Epithelial cell of proximal tubule (primary cell): ENCODE results near the gene PLCL1. TPM values are rescaled to one million over a fixed set of nuclear protein-coding genes. Genes with fewer than 3 reads are reported as not detected.

Experiments
- DNase-seq: peaks from one replicate; pipeline ENCODE4 v3.0.0-alpha.2; 2011; ENCODE audit warnings: low read depth
- H3K4me3 ChIP-seq: 2 replicates; pipeline ENCODE4 v1.5.1; 2011; ENCODE audit warnings: low read depth, mild to moderate bottlenecking, low read length
- total RNA-seq: library from RNA; depleted of rRNA; stranded (reverse); fragments of >200 nt; gene quantifications from 2 replicates; pipeline ENCODE4 v1.2.3, GENCODE V29; 2015
- TF ChIP-seq, protein P1 (sequence below): conservative IDR thresholded peaks from 2 replicates; pipeline ENCODE4 v1.5.1; 2012; ENCODE audit warnings: low read depth, mild to moderate bottlenecking, low read length

The PLCL1 gene
- total RNA-seq, 1 donor from 2014 or later = not detected

DNA sequence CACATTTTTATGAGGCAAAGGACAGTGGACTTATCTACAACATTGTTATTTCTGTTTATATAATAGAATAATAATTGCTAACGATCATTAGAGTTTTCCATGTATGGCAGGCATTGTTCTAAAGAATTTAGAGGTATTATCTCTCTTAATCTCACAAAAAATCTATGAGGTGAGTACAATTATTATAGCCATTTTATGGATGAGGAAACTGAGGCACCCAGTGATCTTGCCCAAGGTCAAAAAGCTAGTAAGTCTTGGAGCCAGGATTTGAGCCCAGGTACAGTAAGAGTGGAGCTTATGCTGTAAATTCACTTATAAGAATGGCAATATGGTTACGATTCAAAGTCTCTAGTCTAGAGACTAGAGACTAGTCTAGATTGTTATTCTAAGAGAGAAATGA, 331.7 kb downstream of the PLCL1 start:
- TF ChIP-seq, protein P1, sequence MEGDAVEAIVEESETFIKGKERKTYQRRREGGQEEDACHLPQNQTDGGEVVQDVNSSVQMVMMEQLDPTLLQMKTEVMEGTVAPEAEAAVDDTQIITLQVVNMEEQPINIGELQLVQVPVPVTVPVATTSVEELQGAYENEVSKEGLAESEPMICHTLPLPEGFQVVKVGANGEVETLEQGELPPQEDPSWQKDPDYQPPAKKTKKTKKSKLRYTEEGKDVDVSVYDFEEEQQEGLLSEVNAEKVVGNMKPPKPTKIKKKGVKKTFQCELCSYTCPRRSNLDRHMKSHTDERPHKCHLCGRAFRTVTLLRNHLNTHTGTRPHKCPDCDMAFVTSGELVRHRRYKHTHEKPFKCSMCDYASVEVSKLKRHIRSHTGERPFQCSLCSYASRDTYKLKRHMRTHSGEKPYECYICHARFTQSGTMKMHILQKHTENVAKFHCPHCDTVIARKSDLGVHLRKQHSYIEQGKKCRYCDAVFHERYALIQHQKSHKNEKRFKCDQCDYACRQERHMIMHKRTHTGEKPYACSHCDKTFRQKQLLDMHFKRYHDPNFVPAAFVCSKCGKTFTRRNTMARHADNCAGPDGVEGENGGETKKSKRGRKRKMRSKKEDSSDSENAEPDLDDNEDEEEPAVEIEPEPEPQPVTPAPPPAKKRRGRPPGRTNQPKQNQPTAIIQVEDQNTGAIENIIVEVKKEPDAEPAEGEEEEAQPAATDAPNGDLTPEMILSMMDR = no peak
- H3K4me3 ChIP-seq = no peak overlapping the region
- no peak for DNase-seq

DNA sequence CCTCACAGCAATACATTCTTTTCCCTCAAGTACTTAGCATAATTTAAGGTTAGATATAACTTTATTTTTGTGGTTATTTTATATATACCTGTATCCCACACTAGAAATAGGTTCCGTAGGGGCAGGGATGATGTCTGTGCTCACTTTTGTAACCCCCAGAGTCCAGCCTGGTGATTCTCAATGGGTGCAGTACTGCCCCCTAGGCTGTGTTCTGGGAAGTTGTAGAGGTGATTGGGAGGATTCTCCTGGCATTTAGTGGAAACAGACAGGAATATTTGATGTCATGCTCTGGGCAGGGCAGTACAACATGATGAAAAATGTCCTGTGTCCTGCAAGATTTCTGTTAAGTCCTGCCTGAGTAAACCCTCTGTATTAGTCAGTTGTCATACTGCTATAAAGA, 333.3 kb downstream of the PLCL1 start:
- TF ChIP-seq, protein P1 = peak; percentile 29
- DNase-seq = no peak
- no peak overlapping the region for H3K4me3 ChIP-seq

DNA sequence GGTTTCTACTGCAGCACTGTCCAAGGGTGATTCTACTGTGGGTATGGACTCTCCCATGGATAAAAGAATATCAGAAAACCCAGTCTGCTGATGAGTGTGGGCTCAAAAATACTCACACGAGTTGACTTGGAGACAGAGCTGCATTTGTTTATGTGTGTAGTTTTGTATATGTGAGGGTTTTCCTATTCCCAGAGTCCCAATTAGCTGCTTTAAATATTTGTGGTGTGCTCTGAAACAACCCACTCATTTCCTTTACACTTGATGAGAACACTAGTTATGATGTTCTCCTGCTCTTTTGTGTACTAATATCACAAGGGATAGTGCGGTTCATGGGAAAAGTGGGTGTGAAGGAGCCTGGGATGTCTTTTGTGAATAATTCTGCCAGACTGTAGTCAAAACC, 337.3 kb downstream of the PLCL1 start:
- no peak for DNase-seq
- TF ChIP-seq, protein P1 = no peak
- no peak overlapping the region for H3K4me3 ChIP-seq

DNA sequence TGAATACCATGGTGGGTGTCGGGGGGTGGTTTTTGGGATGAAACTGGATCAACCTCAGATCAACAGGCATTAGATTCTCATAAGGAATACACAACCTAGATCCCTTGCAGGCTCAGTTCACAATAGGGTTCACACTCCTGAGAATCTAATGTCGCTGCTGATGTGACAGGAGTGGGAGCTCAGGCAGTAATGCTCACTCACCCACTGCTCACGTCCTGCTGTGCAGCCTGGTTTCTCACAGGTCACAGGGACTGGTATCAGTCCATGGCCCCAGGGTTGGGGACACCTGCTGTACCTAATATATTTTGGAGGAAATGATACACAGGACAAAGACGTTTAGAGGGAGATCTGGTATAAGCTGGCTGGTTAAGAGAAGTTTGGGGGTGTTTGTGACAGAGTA, 338.8 kb downstream of the PLCL1 start:
- DNase-seq = no peak
- H3K4me3 ChIP-seq = no peak overlapping the region
- TF ChIP-seq, protein P1 = no peak

DNA sequence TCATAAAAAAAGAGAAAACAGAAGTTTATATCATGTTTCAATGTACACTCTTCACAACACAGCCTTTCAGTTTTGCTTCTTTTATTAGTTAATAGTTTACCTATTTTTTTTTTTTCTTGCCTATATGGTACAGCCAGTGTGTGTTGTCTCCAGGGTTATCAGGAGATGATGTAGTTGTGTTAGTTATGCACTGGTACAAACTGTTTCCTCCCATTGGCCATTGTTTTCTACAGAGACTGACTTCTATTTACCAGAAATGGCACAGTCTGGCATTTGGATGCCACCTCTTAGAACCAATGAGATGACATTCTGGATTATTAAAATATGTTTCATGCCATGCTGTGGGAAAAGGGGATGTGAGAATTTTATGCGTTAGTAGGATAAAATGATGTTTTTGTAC, 339.4 kb downstream of the PLCL1 start:
- no peak for DNase-seq
- TF ChIP-seq, protein P1 = no peak
- H3K4me3 ChIP-seq = no peak overlapping the region

DNA sequence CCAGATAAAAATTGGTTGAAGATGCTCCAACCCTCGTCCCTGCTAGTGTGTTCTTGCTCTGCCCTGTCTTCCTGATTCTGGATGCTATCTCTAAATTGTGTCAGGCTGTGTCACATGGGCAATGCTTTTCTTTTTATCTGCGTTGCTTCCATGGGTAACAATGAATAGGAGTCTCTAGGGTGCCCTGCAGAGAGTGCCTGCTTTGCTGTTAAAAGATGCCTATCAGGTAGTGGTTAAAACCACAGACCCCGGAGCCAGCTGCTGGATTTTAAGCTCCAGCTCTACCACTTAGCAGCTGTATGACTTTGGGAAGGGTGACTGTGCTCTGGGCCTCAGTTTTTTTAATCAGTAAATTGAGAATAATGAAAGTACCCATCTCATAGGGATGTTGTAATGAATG, 340.3 kb downstream of the PLCL1 start:
- TF ChIP-seq, protein P1 = no peak
- no peak for DNase-seq
- no peak overlapping the region for H3K4me3 ChIP-seq

DNA sequence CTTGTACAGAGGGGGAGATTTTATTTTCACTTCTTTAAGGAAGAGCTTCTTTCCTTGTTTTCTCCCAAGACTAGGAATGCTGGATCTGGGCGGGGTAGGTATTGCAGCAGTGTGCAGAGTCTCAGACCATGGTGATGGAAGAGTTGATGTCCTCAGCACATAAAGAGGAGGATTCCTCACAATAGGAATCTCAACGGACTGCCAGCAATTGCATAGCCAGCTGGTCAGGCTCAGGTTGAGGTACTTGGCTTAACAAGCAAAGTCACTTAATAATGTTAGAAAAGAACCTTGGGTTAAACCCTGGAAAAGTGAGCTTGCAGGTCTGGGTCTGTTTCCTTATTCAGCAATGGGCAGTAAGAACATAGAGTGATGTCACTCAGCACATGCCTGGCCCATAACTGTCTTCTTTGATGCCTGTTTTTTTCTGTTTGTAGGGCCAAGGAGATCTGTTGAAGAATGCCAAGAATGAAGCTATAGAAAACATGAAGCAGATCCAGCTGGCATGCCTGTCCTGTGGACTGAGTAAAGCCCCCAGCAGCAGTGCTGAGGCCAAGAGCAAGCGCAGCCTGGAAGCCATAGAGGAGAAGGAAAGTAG, 342.1 kb downstream of the PLCL1 start:
- no peak for DNase-seq
- H3K4me3 ChIP-seq = no peak overlapping the region
- TF ChIP-seq, protein P1 = no peak
